Vagina (tissue), 2 donors: ENCODE results near the gene TNFRSF1B.

Experiments used
- POLR2AphosphoS5 ChIP-seq, 2 donors: sonication (generic); formaldehyde crosslinking; IDR thresholded peaks; one replicate each; pipeline ENCODE4 v1.9.0; 2017; ENCODE audit warnings: antibody characterized with exemption in 2 of 2, mild to moderate bottlenecking in 2 of 2, low read depth in 1 of 2; ENCODE audit not compliant: insufficient read depth in 1 of 2
- TF ChIP-seq, protein P1 (sequence below), 3 experiments: fragments of 450-650 bp in 2 of 3; fragments of 200-600 bp in 1 of 3; sonication (generic) in 1 of 3; IDR thresholded peaks; one replicate each; pipeline ENCODE4 v1.5.1; 2017 to 2019; ENCODE audit warnings: antibody characterized with exemption in 3 of 3, mild to moderate bottlenecking in 2 of 3, moderate library complexity in 2 of 3

DNA sequence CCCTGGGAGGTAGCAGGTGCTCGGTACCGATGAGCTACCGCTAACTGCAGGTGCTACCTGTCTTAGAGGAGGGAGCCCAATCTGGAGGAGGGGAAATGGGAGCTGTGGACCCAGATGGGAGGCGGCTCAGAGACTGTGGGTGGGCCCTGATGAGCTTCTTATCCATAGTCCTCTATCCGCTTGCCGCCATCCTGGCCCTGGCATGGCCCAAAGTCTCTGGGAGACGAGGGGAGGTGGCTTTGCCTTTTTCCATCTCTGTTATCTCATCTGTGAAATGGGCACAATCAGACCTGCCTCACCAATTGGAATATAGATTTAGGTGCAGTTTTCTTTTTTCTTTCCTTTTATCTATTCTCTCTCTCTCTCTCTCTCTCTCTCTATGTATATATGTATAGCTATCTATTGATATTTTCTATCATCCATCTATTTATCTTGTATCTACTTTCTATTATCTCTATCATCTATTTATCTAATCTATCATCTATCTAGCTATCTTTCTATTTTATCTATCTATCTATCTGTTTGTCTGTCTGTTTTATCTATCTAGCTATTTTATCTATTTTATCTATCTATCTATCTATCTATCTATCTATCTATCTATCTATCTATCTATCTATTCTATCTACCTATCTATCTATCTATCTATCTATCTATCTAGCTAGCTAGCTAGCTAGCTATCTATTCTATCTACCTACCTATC is 16.5 kb downstream of the TNFRSF1B start:
- no peak for TF ChIP-seq POLR2AphosphoS5 (IDR thresholded peaks at IDR 0.05; ENCODE audit: insufficient read depth in 1 of 2, low read depth in 1 of 2)
- TF ChIP-seq, protein P1, sequence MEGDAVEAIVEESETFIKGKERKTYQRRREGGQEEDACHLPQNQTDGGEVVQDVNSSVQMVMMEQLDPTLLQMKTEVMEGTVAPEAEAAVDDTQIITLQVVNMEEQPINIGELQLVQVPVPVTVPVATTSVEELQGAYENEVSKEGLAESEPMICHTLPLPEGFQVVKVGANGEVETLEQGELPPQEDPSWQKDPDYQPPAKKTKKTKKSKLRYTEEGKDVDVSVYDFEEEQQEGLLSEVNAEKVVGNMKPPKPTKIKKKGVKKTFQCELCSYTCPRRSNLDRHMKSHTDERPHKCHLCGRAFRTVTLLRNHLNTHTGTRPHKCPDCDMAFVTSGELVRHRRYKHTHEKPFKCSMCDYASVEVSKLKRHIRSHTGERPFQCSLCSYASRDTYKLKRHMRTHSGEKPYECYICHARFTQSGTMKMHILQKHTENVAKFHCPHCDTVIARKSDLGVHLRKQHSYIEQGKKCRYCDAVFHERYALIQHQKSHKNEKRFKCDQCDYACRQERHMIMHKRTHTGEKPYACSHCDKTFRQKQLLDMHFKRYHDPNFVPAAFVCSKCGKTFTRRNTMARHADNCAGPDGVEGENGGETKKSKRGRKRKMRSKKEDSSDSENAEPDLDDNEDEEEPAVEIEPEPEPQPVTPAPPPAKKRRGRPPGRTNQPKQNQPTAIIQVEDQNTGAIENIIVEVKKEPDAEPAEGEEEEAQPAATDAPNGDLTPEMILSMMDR (IDR thresholded peaks at IDR 0.05) = no peak
